K562 (cell line): Measurements from ENCODE around the gene ZNHIT2. TPM values are rescaled to one million over a fixed set of nuclear protein-coding genes. Genes with fewer than 3 reads are reported as not detected.

Source experiments
- ARNT ChIP-seq, 2 experiments: fragments of 450-650 bp; IDR thresholded peaks; 2 replicates each; pipeline ENCODE4 v1.6.1; 2016; ENCODE audit warnings: mild to moderate bottlenecking in 1 of 2
- CBX3 ChIP-seq, 2 experiments: IDR thresholded peaks; 1 replicate in 1 of 2; 2 replicates in 1 of 2; pipeline ENCODE4 v1.6.1; 2012; ENCODE audit warnings: inconsistent platforms in 2 of 2, low read length in 2 of 2, borderline replicate concordance in 1 of 2, control low read depth in 1 of 2
- FOXM1 ChIP-seq, 2 experiments: fragments of 450-650 bp in 1 of 2; sonication (generic) in 1 of 2; formaldehyde crosslinking in 1 of 2; IDR thresholded peaks; 2 replicates each; pipeline versions ENCODE4 v1.6.1 to v1.9.0; 2017 to 2022; ENCODE audit warnings: low read depth in 2 of 2, mild to moderate bottlenecking in 2 of 2, missing genetic modification reagents in 1 of 2, moderate library complexity in 1 of 2
- HDAC6 ChIP-seq: IDR thresholded peaks from 2 replicates; pipeline ENCODE4 v1.6.1; 2012; ENCODE audit warnings: low read depth, mild to moderate bottlenecking, control low read depth, inconsistent platforms, low read length, moderate library complexity
- HMG20B ChIP-seq: fragments of 250-450 bp; sonication (Bioruptor Pico); IDR thresholded peaks from 2 replicates; pipeline ENCODE4 v1.5.0; 2021; ENCODE audit warnings: mild to moderate bottlenecking
- LCOR ChIP-seq: sonication (generic); formaldehyde crosslinking; IDR thresholded peaks from 2 replicates; pipeline ENCODE4 v1.8.0; 2022; ENCODE audit warnings: mild to moderate bottlenecking, missing genetic modification reagents
- SAP30 ChIP-seq: fragments of 200-600 bp; sonication (generic); IDR thresholded peaks from 2 replicates; pipeline ENCODE4 v1.6.1; 2012; ENCODE audit warnings: borderline replicate concordance, low read depth, mild to moderate bottlenecking, moderate library complexity, low read length, control low read depth, inconsistent platforms; ENCODE audit not compliant: insufficient read depth, poor library complexity, severe bottlenecking
- ZBTB8A ChIP-seq: fragments of 450-650 bp; IDR thresholded peaks from 2 replicates; pipeline ENCODE4 v1.6.1; 2018; ENCODE audit warnings: mild to moderate bottlenecking, moderate library complexity; ENCODE audit not compliant: partially characterized antibody
- ZNF3 ChIP-seq: fragments of 250-450 bp; sonication (Bioruptor Pico); IDR thresholded peaks from 2 replicates; pipeline ENCODE4 v1.5.0; 2021; ENCODE audit warnings: mild to moderate bottlenecking, moderate library complexity
- ZNF551 ChIP-seq: fragments of 250-450 bp; sonication (Bioruptor Pico); IDR thresholded peaks from 2 replicates; pipeline ENCODE4 v1.5.0; 2021; ENCODE audit warnings: mild to moderate bottlenecking, moderate library complexity
- ZNF830 ChIP-seq: fragments of 250-450 bp; sonication (Bioruptor Pico); IDR thresholded peaks from 2 replicates; pipeline ENCODE4 v1.5.0; 2021; ENCODE audit warnings: mild to moderate bottlenecking
- polyA plus RNA-seq, 8 experiments: library from polyadenylated mRNA; depleted of rRNA in 4 of 8; stranded (reverse) in 5 of 8; unstranded in 3 of 8; fragments of >200 nt; fragmentation: Nextera tagmentation in 2 of 8; fragmentation: Illumina TruSeq in 1 of 8; extraction: Ambion mirVana in 2 of 8; extraction: Trizol in 1 of 8; gene quantifications; 2 replicates each; pipeline versions ENCODE4 v1.2.1 to v1.2.3, GENCODE V29; 2011 to 2014; ENCODE audit warnings: inconsistent platforms in 1 of 8, missing spikeins in 1 of 8
- total RNA-seq, 7 experiments: library from RNA; depleted of rRNA in 6 of 7; stranded (reverse); fragments of >200 nt in 6 of 7; fragmentation: Illumina TruSeq in 2 of 7; extraction: Trizol in 2 of 7; gene quantifications; 2 replicates each; pipeline versions ENCODE4 v1.2.1 to v1.2.3, GENCODE V29; 2011 to 2021; ENCODE audit warnings: low replicate concordance in 1 of 7
- TF ChIP-seq, protein P1 (sequence below): fragments of 250-450 bp; sonication (Bioruptor Pico); IDR thresholded peaks from 2 replicates; pipeline ENCODE4 v1.4.0; 2020; ENCODE audit warnings: mild to moderate bottlenecking, moderate library complexity
- TF ChIP-seq, protein P2 (sequence below): sonication (generic); formaldehyde crosslinking; IDR thresholded peaks from 2 replicates; pipeline ENCODE4 v1.8.1; 2023; ENCODE audit warnings: mild to moderate bottlenecking, missing genetic modification reagents

Gene ZNHIT2
- total and polyA plus RNA-seq, 9 of the 15 experiments (the other 6 are each of a cell fraction or from before 2014, with no cell fraction given), result 0.08 to 39.0 (median 2.5) TPM

DNA sequence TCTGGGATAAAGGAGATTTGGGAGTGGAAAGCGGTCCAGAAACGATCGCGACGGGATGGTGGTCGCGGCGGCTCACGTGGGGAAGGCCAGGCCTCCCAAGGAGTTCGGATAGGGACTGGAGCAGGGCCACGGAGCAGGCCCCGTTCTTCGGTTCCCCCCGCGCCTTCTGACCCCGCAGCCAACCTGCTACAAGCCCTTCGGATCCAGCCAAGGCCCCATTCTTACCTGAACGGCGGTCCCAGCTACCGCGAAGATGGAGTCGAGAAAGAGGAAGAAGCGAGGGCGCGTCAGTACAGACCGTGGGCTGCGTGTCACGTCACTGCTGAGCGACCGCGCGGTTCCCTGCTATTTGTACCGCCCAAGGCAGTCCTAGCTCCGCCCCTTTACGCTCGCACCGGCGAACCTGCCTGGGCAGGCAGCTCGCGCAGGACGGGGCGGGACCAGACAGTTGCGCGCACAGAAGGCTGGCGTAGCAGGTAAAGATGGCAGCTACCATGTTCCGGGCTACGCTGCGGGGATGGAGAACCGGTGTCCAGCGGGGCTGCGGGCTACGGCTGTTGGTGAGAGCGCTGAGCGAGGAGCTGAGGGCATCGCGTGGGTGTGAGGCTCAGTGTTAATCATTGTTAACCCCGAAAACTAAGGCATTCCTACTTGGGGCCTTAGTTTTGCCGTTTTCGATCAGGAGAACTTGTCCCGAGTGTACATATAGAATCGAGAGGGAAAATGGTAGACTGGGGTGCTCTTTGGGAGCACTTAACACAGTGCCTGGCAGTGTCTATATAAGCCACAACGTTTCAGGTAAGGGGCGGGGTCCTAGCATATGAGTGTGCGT is 4.6 kb upstream of the ZNHIT2 start, which contains the start of the genes FAU and MRPL49 (continued):
- TF ChIP-seq, protein P1, sequence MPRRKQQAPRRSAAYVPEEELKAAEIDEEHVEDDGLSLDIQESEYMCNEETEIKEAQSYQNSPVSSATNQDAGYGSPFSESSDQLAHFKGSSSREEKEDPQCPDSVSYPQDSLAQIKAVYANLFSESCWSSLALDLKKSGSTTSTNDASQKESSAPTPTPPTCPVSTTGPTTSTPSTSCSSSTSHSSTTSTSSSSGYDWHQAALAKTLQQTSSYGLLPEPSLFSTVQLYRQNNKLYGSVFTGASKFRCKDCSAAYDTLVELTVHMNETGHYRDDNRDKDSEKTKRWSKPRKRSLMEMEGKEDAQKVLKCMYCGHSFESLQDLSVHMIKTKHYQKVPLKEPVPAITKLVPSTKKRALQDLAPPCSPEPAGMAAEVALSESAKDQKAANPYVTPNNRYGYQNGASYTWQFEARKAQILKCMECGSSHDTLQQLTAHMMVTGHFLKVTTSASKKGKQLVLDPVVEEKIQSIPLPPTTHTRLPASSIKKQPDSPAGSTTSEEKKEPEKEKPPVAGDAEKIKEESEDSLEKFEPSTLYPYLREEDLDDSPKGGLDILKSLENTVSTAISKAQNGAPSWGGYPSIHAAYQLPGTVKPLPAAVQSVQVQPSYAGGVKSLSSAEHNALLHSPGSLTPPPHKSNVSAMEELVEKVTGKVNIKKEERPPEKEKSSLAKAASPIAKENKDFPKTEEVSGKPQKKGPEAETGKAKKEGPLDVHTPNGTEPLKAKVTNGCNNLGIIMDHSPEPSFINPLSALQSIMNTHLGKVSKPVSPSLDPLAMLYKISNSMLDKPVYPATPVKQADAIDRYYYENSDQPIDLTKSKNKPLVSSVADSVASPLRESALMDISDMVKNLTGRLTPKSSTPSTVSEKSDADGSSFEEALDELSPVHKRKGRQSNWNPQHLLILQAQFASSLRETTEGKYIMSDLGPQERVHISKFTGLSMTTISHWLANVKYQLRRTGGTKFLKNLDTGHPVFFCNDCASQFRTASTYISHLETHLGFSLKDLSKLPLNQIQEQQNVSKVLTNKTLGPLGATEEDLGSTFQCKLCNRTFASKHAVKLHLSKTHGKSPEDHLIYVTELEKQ (CRISPR knock-in tag), result no peak
- TF ChIP-seq ZNF3 (CRISPR knock-in tag), result no peak
- no peak for TF ChIP-seq ZNF830 (CRISPR knock-in tag)
- TF ChIP-seq LCOR (CRISPR knock-in tag), result 0 out of 2 replicates have a peak, but pooled peaks have one; percentile 2
- no peak for TF ChIP-seq HDAC6
- TF ChIP-seq SAP30, result peak; percentile 53
- 0 out of 2 replicates have a peak, but pooled peaks have one; percentile 21 for TF ChIP-seq FOXM1 (IDR thresholded peaks at IDR 0.05; ENCODE audit: low read depth)
- TF ChIP-seq FOXM1 (CRISPR knock-in tag; IDR thresholded peaks at IDR 0.05; ENCODE audit: low read depth), result peak; percentile 75; the same call in 1 of the 2 replicates
- no peak for TF ChIP-seq ZNF551 (CRISPR knock-in tag)
- no peak for TF ChIP-seq ARNT (IDR thresholded peaks at IDR 0.05)
- no peak for TF ChIP-seq HMG20B (CRISPR knock-in tag)
- TF ChIP-seq ZBTB8A, result no peak
- TF ChIP-seq, protein P2, sequence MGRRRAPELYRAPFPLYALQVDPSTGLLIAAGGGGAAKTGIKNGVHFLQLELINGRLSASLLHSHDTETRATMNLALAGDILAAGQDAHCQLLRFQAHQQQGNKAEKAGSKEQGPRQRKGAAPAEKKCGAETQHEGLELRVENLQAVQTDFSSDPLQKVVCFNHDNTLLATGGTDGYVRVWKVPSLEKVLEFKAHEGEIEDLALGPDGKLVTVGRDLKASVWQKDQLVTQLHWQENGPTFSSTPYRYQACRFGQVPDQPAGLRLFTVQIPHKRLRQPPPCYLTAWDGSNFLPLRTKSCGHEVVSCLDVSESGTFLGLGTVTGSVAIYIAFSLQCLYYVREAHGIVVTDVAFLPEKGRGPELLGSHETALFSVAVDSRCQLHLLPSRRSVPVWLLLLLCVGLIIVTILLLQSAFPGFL (CRISPR knock-in tag), result no peak
- no peak for TF ChIP-seq CBX3 (IDR thresholded peaks at IDR 0.05; ENCODE audit: borderline replicate concordance in 1 of 2, low read length in 2 of 2)
